Sigmoid colon (tissue), 7 donors: ENCODE results near the gene RASSF10. TPM values are rescaled to one million over a fixed set of nuclear protein-coding genes. Genes with fewer than 3 reads are reported as not detected.

Experiments used
- DNase-seq: peaks from one replicate; pipeline ENCODE4 v3.0.0-alpha.2; 2019
- H3K27ac ChIP-seq, 4 donors: fragments of 200-600 bp; sonication (generic); one replicate each; pipeline ENCODE4 v1.5.1; 2016 to 2019; ENCODE audit warnings: mild to moderate bottlenecking in 1 of 4
- H3K27me3 ChIP-seq, 3 donors: fragments of 200-600 bp; sonication (generic); one replicate each; pipeline ENCODE4 v1.5.1; 2019; ENCODE audit warnings: mild to moderate bottlenecking in 1 of 3
- H3K36me3 ChIP-seq, 4 donors: fragments of 200-600 bp; sonication (generic); one replicate each; pipeline ENCODE4 v1.5.1; 2016 to 2019
- H3K4me1 ChIP-seq, 4 donors: fragments of 200-600 bp; sonication (generic); one replicate each; pipeline ENCODE4 v1.5.1; 2017 to 2019
- H3K4me3 ChIP-seq, 4 donors: fragments of 200-600 bp; sonication (generic); one replicate each; pipeline ENCODE4 v1.5.1; 2017 to 2019; ENCODE audit warnings: mild to moderate bottlenecking in 2 of 4, moderate library complexity in 1 of 4
- H3K9me3 ChIP-seq, 4 donors: fragments of 200-600 bp in 3 of 4; sonication (generic) in 3 of 4; one replicate each; pipeline versions ENCODE4 v1.5.1 to v1.6.1; 2013 to 2019
- EP300 ChIP-seq, 4 donors: sonication (generic); formaldehyde crosslinking; IDR thresholded peaks; one replicate each; pipeline ENCODE4 v1.6.1; 2017; ENCODE audit warnings: antibody characterized with exemption in 4 of 4
- POLR2A ChIP-seq, 2 donors: fragments of 450-650 bp; IDR thresholded peaks; one replicate each; pipeline ENCODE4 v1.6.1; 2016; ENCODE audit warnings: antibody characterized with exemption in 2 of 2, mild to moderate bottlenecking in 2 of 2, moderate library complexity in 2 of 2
- POLR2AphosphoS5 ChIP-seq, 4 donors: sonication (generic); formaldehyde crosslinking; IDR thresholded peaks; one replicate each; pipeline ENCODE4 v1.6.1; 2017; ENCODE audit warnings: antibody characterized with exemption in 4 of 4
- WGBS, 2 donors: extraction: QIAGEN DNeasy Blood & Tissue Kit; methylation state at CpG; one replicate each; pipeline ENCODE4 v1.1.7; 2013; 5-methylcytosine and 5-hydroxymethylcytosine counted together
- intact Hi-C: fragments of 100-400 bp; cut with DNase I; formaldehyde crosslinking; loops from one replicate; pipeline ENCODE4 v1.15.1; 2023
- polyA plus RNA-seq, 3 donors: library from polyadenylated mRNA; stranded (reverse); fragments of 200-250 nt; gene quantifications; one replicate each; pipeline ENCODE4 v1.2.3, GENCODE V29; 2013
- total RNA-seq, 4 donors: library from RNA; depleted of rRNA; stranded (reverse); fragments of >200 nt; gene quantifications; one replicate each; pipeline ENCODE4 v1.1.0, GENCODE V29; 2016
- TF ChIP-seq, protein P1 (sequence below), 4 experiments: fragments of 450-650 bp in 3 of 4; fragments of 200-600 bp in 1 of 4; IDR thresholded peaks; one replicate each; pipeline ENCODE4 v1.5.1; 2016 to 2019; ENCODE audit warnings: antibody characterized with exemption in 4 of 4, mild to moderate bottlenecking in 3 of 4, moderate library complexity in 2 of 4
- donor health status: healthy with polysubstance abuse.
- donor health status: Bipolar disorder and iron deficiency.
- donor health status: healthy.

The RASSF10 gene
- total and polyA plus RNA-seq, 7 donors = under 0.01 to 0.60 (median 0.38) TPM; not detected in 3

DNA sequence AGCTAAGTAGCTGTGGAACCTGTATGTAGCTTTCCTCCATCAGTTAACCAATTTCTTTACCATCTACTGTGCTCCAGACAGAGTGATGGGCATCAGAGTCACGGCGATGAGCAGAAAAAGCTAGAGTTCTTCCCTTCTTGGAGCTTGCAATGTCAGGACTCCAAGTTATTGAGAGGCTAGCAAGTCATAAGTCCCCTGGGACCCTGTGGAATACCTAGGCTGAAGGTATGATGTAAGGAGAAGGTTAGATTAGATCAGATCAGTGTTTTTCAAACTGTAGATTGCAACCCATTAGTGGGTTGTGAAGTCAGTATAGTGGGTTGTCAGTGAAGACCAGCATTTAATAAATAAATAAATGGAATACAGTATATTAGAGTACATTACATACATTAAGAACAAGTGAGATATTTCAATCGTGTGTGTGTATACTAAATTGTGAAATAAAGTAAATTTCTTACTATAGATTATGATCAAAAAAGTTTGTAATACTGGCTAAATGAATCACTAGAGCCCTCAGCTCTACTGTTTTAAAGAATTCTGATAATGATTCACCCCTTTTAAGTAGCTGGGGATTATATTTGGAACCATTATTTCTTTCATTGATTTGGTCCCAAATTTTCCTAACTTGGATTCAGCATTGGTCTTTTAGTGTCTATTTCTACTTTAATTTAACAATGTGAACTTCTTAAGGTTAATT lies 52.3 kb downstream of the RASSF10 start:
- Histone ChIP-seq H3K27me3 (peaks cover 0 to 10% (median 0%) of the 10 kb centered on the region in 3 donors), H3K36me3 (no peaks in the 10 kb centered on the region), H3K4me3 (no peak overlapping the region), H3K4me1 (no peaks in the 10 kb centered on the region), H3K27ac (no peak overlapping the region), H3K9me3 (no peaks in the 10 kb centered on the region)
- intact Hi-C loops = no loop called here
- TF ChIP-seq EP300 (IDR thresholded peaks at IDR 0.05) = no peak
- no peak for TF ChIP-seq POLR2AphosphoS5 (IDR thresholded peaks at IDR 0.05)
- no peak for TF ChIP-seq POLR2A (IDR thresholded peaks at IDR 0.05)
- TF ChIP-seq, protein P1, sequence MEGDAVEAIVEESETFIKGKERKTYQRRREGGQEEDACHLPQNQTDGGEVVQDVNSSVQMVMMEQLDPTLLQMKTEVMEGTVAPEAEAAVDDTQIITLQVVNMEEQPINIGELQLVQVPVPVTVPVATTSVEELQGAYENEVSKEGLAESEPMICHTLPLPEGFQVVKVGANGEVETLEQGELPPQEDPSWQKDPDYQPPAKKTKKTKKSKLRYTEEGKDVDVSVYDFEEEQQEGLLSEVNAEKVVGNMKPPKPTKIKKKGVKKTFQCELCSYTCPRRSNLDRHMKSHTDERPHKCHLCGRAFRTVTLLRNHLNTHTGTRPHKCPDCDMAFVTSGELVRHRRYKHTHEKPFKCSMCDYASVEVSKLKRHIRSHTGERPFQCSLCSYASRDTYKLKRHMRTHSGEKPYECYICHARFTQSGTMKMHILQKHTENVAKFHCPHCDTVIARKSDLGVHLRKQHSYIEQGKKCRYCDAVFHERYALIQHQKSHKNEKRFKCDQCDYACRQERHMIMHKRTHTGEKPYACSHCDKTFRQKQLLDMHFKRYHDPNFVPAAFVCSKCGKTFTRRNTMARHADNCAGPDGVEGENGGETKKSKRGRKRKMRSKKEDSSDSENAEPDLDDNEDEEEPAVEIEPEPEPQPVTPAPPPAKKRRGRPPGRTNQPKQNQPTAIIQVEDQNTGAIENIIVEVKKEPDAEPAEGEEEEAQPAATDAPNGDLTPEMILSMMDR (IDR thresholded peaks at IDR 0.05) = no peak
- no peak for DNase-seq
- 86 to 94% methylated on average over 3 of the region's 3 CpGs for WGBS, 2 donors
